GF-D8 (cell line): ENCODE data around the gene CENPE.
A peak's percentile ranks its signal among the peaks of the same experiment; 100 is the strongest.
"Not testable (repeated sequence)": the region's sequence is repeated elsewhere in the genome, so short reads cannot be mapped to it uniquely, and the experiment has no call there.

Experiments
- DNase-seq: peaks from one replicate; lab custom pipeline; 2025; lab: John Stamatoyannopoulos, UW

CENPE gene

GRCh38 chr4:103198111-103198765, at the start of gene CENPE:
CENPE (minus strand) TSS chr4:103198343; CDS start chr4:103198319, 24 bp downstream.
- DNase-seq = peak; percentile 58

- DNase-seq = no peak
Observed at GRCh38 chr4:103244251-103244650, 46.1 kb upstream of the CENPE start.

- not testable (repeated sequence) for DNase-seq
Observed at GRCh38 chr4:103230938-103231337, 32.8 kb upstream of the CENPE start.

GRCh38 chr4:103223556-103223955, 25.4 kb upstream of the CENPE start:
- DNase-seq = not testable (repeated sequence)

- DNase-seq = no peak
Observed at GRCh38 chr4:103207673-103208072, 9.5 kb upstream of the CENPE start.

GRCh38 chr4:103204111-103204510, 6.0 kb upstream of the CENPE start:
- no peak for DNase-seq

- DNase-seq = no peak
Observed at GRCh38 chr4:103201724-103202123, 3.6 kb upstream of the CENPE start.

- no peak for DNase-seq
Observed at GRCh38 chr4:103201253-103201652, 3.1 kb upstream of the CENPE start.

- no peak for DNase-seq
Observed at GRCh38 chr4:103199009-103199408, 866 bp upstream of the CENPE start.

- no peak for DNase-seq
Observed at GRCh38 chr4:103197765-103198110, 405 bp downstream of the CENPE start.

- DNase-seq = no peak
Observed at GRCh38 chr4:103193457-103193856, 4.7 kb downstream of the CENPE start.

GRCh38 chr4:103171006-103171405, 27.1 kb downstream of the CENPE start:
- no peak for DNase-seq

- not testable (repeated sequence) for DNase-seq
Observed at GRCh38 chr4:103169750-103170149, 28.4 kb downstream of the CENPE start.

GRCh38 chr4:103168993-103169392, 29.1 kb downstream of the CENPE start:
- no peak for DNase-seq

GRCh38 chr4:103162176-103162575, 36.0 kb downstream of the CENPE start:
- no peak for DNase-seq

- DNase-seq = no peak
Observed at GRCh38 chr4:103158760-103159159, 39.4 kb downstream of the CENPE start.

- DNase-seq = no peak
Observed at GRCh38 chr4:103156106-103156505, 42.0 kb downstream of the CENPE start.

- no peak for DNase-seq
Observed at GRCh38 chr4:103152381-103152780, 45.8 kb downstream of the CENPE start.

- DNase-seq = no peak
Observed at GRCh38 chr4:103150677-103151076, 47.5 kb downstream of the CENPE start.

GRCh38 chr4:103144926-103145325, 53.2 kb downstream of the CENPE start:
- no peak for DNase-seq

- DNase-seq = no peak
Observed at GRCh38 chr4:103137446-103137827, 60.7 kb downstream of the CENPE start.

- DNase-seq = peak; percentile 66
Observed at GRCh38 chr4:103136671-103137445, 61.3 kb downstream of the CENPE start.

GRCh38 chr4:103129174-103129573, 69.0 kb downstream of the CENPE start:
- no peak for DNase-seq

- no peak for DNase-seq
Observed at GRCh38 chr4:103126126-103126525, 72.0 kb downstream of the CENPE start.
